C1 segment of cervical spinal cord (tissue), 14 donors: ENCODE results near the gene ANKRD40CL.
A peak's percentile ranks its signal among the peaks of the same experiment; 100 is the strongest.

Source experiments
- DNase-seq, 14 donors: peaks; one replicate each; lab custom pipeline; 2025; lab: John Stamatoyannopoulos, UW

ANKRD40CL gene

DNA sequence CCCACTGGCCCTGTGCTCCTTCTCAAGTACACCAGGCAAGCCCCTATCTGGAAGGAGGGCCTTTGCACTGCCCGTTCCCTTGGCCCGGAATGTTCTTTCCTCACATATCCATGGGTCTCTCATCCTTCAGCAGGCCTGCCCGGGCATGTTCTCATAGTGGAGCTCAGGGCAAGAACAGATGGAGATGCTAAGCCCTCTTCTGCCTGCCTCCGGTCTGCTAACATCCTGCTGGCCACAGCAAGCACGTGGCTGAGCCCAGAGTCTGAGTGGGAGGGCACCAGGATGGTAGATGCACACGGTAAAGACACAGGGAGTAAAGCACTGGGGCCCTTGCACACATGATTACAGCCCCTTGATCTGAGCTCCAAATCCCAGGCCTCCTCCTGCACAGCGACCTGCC lies 19.8 kb upstream of the ANKRD40CL start:
- DNase-seq, result peak in 1 of 14 donors; percentile 67

GRCh38 chr17:50785946-50786570 lies 18.7 kb upstream of the ANKRD40CL start:
- peak in 5 of 14 donors; percentile 17 to 81 (median 24) for DNase-seq

DNA sequence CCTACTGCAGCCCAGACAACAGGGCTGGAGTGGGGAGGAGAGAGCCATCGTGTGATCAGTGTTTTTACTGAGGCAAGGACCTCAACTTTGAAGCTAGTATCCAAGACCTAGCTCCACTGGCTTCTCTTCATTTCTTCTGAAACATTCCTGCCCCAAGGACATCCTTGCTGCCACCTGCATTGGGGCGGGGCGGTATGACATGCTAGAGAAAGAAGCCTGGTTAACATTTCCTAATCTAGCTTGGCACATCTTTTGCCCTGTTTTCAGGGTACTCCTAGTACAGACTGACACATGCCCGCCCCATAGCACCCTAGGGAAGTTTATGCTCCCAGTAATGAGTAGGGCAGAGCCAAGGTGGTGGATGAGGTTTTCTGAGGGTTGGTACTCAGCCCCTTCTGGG lies 17.8 kb upstream of the ANKRD40CL start:
- DNase-seq, result no peak

- DNase-seq, result no peak
These were observed 16.6 kb upstream of the ANKRD40CL start for GRCh38 chr17:50783905-50784304.

DNA sequence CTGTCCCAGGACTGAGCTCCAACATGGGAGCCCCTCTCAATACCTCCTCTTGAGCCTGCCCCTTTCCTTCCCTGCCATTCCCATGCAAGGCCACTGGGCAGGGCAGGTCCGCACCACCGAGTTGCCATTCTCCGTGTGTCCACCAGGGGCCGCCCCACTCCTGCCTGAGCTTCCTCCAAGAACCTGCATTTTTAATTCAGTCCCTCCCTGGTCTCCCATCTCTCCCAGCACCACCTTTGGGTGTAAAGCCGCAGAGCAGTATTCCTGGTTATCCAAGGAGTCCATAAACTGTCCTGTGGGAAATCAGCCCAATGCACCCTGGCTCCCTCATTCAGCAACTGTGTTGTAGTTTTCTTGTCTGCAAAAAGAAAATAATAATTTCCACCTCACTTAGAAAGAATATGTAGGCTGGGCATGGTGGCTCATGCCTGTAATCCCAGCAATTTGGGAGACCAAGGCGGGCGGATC lies 15.9 kb upstream of the ANKRD40CL start:
- DNase-seq, result peak; percentile 9 to 87 (median 70)

- peak in 1 of 14 donors; percentile 35 for DNase-seq
These were observed 13.8 kb upstream of the ANKRD40CL start for GRCh38 chr17:50781167-50781566.

GRCh38 chr17:50779747-50780353 lies 12.5 kb upstream of the ANKRD40CL start:
- no peak for DNase-seq

- DNase-seq, result no peak
These were observed 11.7 kb upstream of the ANKRD40CL start for GRCh38 chr17:50778988-50779387.

- no peak for DNase-seq
These were observed 11.2 kb upstream of the ANKRD40CL start for GRCh38 chr17:50778471-50778870.

- no peak for DNase-seq
These were observed 8.6 kb upstream of the ANKRD40CL start for GRCh38 chr17:50775926-50776325.

- no peak for DNase-seq
These were observed 7.0 kb upstream of the ANKRD40CL start for GRCh38 chr17:50774225-50774803.

- DNase-seq, result no peak
These were observed 4.9 kb upstream of the ANKRD40CL start for GRCh38 chr17:50771991-50772785.

DNA sequence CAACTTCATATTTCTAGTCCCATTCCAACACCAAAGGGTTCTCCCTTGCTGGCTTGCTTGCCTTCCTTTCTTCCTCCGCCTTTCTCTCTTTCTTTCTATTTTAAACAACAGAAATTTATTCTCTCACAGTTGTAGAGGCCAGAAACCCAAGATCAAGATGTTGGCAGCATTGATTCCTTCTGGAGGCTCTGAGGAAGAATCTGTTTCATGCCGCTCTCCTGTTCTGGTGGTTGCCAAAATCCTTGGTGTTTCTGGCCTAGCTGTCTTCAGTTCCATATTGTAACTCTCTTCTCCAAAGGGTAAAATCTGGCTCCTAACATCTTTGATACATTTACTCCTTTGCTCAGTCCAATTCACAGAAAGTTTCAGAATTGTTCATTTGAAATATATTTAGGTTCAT lies 3.0 kb upstream of the ANKRD40CL start:
- no peak for DNase-seq

DNA sequence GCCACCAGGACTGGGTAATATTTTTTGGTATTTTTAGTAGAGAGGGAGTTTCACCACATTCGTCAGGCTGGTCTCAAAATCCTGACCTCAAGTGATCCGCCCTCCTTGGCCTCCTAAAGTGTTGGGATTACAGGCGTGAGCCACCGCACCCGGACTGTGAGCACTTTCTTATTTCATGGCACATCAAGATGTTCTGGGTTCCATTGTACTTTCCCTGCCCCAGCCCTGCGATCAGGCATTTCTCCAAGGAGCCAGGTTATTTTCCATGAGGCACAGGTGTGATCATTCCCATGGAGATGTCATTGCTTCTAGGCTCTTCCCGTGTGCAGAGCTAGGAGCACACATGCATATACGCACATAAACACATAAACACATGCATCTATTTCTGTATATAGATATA lies 2.6 kb upstream of the ANKRD40CL start:
- DNase-seq, result no peak

DNA sequence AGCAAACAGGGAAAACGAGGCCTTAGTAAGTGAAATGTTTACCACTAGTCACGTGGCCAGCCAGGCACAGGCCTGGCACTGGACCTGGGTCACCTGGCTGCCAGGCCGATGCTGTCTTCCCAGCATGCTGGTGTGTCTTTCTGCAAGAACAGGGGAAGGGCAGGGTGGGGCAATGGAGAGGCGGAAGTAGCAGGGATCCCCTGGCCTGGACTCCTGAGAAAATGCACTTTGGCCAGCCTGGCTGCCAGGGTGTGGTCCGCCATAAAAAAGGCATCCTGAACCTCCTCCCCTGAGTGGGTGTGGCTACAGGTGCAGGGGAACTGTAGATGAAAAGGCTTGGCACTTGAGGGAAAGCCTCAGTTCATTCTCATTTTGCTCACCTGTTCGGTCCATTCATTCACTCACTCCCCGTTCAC lies 1.0 kb upstream of the ANKRD40CL start:
- DNase-seq, result peak in 1 of 14 donors; percentile 6

DNA sequence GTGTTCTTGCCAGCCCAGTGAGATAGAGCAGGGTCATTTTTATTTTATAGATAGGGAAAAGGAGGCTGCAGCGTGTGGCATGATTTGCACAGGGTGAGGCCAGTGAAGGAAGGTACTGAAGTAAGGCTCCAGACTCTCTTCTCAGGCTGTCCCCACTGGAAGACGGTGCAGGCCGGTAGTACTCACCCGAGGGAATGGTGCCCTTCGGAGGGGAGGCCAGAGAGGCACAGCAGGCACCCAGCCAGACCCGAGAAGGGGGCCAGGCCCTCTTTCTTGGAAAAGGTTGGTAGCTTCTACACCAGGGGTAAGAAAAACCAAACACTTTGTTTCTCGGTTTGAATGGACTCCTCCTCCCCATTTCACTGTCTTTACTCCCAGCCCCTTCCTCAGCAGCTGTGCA lies 288 bp downstream of the ANKRD40CL start:
- DNase-seq, result no peak

DNA sequence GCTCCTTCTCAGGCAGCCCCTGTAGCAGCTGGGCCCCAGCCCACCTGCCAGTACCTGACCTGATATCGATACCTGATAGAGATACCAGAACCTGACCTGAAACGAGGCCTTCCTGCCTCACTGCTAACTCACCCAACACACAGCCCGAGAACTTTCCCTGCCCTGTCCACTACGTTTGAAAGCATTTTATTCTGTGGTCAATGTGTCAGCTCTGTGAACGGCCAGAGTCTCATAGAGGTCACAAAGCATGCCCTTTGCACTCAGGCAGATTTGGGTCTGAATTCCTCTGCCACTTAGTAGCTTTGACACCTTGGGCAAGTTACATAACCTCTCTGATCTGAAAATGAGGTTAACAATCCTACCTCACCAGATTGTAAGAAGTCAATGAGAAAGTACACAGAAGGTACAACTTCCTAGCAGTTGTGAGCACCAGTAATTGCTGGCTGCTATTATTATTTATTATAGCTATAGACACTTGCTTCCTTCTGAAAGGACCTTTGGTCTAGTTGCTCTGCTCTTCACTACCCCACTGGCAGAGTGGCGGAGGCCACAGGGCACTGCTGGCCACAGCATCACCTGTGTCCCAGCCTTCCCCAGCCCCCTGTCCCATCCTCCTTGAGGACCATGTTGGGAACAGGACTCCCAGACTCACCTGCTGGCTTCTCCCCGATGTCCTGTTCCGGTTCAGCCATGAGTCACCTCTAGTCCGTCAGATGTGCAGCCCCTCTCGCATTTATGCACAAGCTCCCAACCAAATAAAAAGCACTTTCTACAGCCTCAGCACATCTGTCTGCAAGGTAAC lies 895 bp downstream of the ANKRD40CL start:
- no peak for DNase-seq

DNA sequence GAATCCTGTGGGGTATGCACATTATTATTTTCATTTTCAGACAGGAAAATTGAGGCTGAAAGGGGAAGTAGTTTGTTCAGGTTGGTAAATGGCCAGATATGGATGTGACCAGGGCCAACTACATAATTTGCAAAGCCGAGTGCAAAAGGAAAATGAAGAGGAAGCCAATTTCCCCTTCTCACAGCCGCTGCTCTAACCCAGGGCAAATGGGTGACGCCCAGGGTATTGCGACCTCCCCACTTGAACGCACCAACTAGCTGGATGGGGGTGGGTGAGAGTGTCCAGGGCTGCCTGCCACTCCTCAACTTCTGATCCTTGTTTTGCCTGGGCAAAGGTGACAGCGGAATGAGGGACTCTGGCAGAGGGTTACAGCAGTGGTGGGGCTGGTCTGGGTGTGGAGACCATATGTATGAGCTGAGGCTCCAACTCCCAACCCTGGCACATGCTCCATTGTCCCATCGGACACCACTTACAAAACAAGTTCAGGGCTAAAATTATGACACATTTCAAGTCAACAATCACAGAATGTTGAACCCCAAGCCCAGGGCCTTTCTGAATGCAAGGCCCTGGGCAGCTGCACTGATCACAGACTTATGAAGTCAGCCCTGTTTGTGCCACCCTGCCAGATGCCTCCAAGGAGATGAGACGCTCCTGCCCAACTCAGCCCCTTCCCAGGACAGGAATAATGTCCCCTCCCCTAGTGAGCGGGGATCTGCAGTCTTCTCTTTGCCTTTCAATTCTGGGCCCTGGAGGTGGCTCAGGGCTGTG lies 1.7 kb downstream of the ANKRD40CL start:
- peak in 1 of 14 donors; percentile 39 for DNase-seq

DNA sequence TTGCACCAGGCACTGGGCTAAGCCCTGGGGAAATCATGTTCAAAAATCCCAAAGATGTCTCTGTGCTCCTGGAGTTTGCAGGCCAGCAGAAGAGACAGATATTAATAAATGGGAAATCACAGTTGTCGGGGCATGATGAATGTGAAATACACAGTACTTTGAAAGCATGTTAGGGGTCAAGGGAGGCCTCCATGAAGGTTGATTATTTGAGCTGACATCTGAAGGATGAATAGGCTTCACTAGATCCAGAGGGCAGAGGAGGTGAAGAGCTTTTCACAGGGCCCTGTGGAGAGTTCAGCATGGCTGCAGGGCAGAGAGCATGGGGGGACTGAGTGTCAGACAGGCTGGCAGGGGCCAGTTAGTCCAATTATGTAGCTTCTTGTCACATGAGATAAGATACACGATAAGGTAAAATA lies 2.6 kb downstream of the ANKRD40CL start:
- peak in 1 of 14 donors; percentile 41 for DNase-seq

DNA sequence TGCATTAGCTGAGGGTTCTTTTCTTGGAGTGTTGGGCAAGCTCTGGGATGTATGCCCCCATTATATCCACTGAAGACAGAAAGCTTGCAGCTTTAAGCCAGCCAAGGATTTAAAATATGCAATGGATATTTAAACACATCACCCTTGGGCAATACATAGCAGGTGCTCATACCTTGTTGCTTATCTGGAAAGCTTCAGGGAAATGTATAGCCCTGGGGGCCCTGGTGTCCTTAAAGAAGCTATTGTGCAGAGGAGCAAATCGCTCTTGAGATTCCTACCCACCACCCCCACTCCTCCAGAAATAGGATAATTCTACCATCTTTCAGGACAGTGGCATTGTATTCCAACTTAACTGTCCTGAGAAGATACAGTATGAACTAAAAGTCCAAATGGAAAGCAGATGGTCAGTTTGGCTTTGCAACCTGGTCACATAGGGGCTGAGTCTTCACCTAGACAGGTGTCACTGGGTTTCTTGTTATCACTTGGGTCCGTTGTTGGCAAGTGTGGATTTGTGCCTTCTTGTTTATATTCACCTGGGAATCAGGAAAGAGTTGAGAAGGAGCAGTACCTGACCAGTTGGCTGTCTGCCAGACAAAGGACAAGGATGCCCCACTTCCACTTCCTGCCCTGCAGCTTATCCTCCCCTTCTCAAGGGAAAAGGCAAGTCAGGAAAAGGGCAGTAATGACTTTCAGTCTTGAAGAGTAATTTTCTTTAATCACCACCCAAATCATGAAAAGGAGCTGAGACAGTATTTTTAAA lies 3.4 kb downstream of the ANKRD40CL start:
- peak in 1 of 14 donors; percentile 73 for DNase-seq
